ENCODE data around the gene JARID2. TPM values are rescaled to one million over a fixed set of nuclear protein-coding genes. Genes with fewer than 3 reads are reported as not detected.
"Not testable (repeated sequence)": the region's sequence is repeated elsewhere in the genome, so short reads cannot be mapped to it uniquely, and the experiment has no call there.

The JARID2 gene
- polyA plus RNA-seq, 1 of the 3 experiments (the other 2 are of a cell fraction) = 3.4 TPM

GRCh38 chr6:15538766-15539495 is 293.1 kb downstream of the JARID2 start (continued):
- TF ChIP-seq EZH2phosphoT487 (IDR thresholded peaks at IDR 0.05; ENCODE audit: borderline replicate concordance, low read depth) = no peak
- no peak for TF ChIP-seq TEAD4 (IDR thresholded peaks at IDR 0.05; ENCODE audit: borderline replicate concordance, insufficient read depth)
- no peak for TF ChIP-seq RAD21 (IDR thresholded peaks at IDR 0.05; ENCODE audit: low read length)
- no peak for TF ChIP-seq EP300 (IDR thresholded peaks at IDR 0.05; ENCODE audit: borderline replicate concordance in 1 of 2, low read depth in 1 of 2, low read length in 1 of 2)

GRCh38 chr6:15539722-15540270 is 293.9 kb downstream of the JARID2 start:
- no peaks in the 10 kb centered on the region; a peak in 1 of 4 replicates for H3K4me1 ChIP-seq (ENCODE audit: control insufficient read depth in 1 of 2, insufficient read depth in 2 of 2, low read depth in 1 of 2, low read length in 1 of 2)
- H3K9me3 ChIP-seq = no peaks in the 10 kb centered on the region
- no peaks in the 10 kb centered on the region for H3K9me2 ChIP-seq
- H4K20me1 ChIP-seq (ENCODE audit: insufficient read depth) = no peaks in the 10 kb centered on the region
- no peaks in the 10 kb centered on the region for H3F3A ChIP-seq (replicated peaks; ENCODE audit: insufficient read depth)
- no peak overlapping the region for H3K4me3 ChIP-seq (ENCODE audit: low read depth in 2 of 2, low read length in 1 of 2)
- no peak overlapping the region for H3K4me2 ChIP-seq
- no peak overlapping the region for H2AFZ ChIP-seq (ENCODE audit: low read depth)
- H3K36me3 ChIP-seq (replicated peaks in 1 of 2; ENCODE audit: control insufficient read depth in 1 of 2, insufficient read depth in 2 of 2, low read length in 1 of 2) = no peaks in the 10 kb centered on the region
- no peak overlapping the region for H3K9ac ChIP-seq
- no peak for DNase-seq
- no peak overlapping the region for H3K27ac ChIP-seq (ENCODE audit: low read depth in 2 of 2, low read length in 1 of 2)
- 92% methylated on average over 7 of the region's 7 CpGs for WGBS (ENCODE audit: low lambda C conversion rate)
- ChIA-PET CTCF (no interaction called here), POLR2A (no interaction called here)
- TF ChIP-seq GATA2 (CRISPR knock-in tag; IDR thresholded peaks at IDR 0.05) (no peak), MXI1 (IDR thresholded peaks at IDR 0.05; ENCODE audit: low read depth, low read length) (no peak), FOXM1 (IDR thresholded peaks at IDR 0.05; ENCODE audit: low read depth) (no peak), USF1 (IDR thresholded peaks at IDR 0.05; ENCODE audit: borderline replicate concordance, low read depth) (no peak), ELF1 (IDR thresholded peaks at IDR 0.05) (no peak), TCF12 (IDR thresholded peaks at IDR 0.05) (no peak), YY1 (IDR thresholded peaks at IDR 0.05; ENCODE audit: low read depth) (no peak), CHD2 (IDR thresholded peaks at IDR 0.05; ENCODE audit: low read length, partially characterized antibody) (no peak), NRF1 (IDR thresholded peaks at IDR 0.05; ENCODE audit: low read depth, low read length) (no peak), RCOR1 (IDR thresholded peaks at IDR 0.05; ENCODE audit: low read length) (no peak), SMC3 (IDR thresholded peaks at IDR 0.05; ENCODE audit: low read depth, low read length) (no peak), PBX3 (IDR thresholded peaks at IDR 0.05) (no peak), USF2 (IDR thresholded peaks at IDR 0.05; ENCODE audit: borderline replicate concordance, low read depth, low read length) (no peak), EZH2phosphoT487 (IDR thresholded peaks at IDR 0.05; ENCODE audit: borderline replicate concordance, low read depth) (no peak)
- H3K79me2 ChIP-seq (ENCODE audit: insufficient read depth) = no peaks in the 10 kb centered on the region
- no peaks in the 10 kb centered on the region for H3K27me3 ChIP-seq (ENCODE audit: insufficient read depth)

GRCh38 chr6:15543332-15543917 is 297.6 kb downstream of the JARID2 start:
- H3K4me2 ChIP-seq; H3K27me3 ChIP-seq (ENCODE audit: insufficient read depth); POLR2A ChIA-PET; DNase-seq; H3K27ac ChIP-seq (ENCODE audit: low read depth in 2 of 2, low read length in 1 of 2); H3K4me3 ChIP-seq (ENCODE audit: low read depth in 2 of 2, low read length in 1 of 2); H3K79me2 ChIP-seq (ENCODE audit: insufficient read depth); H3K36me3 ChIP-seq (replicated peaks in 1 of 2; ENCODE audit: control insufficient read depth in 1 of 2, insufficient read depth in 2 of 2, low read length in 1 of 2); H3F3A ChIP-seq (replicated peaks; ENCODE audit: insufficient read depth); H4K20me1 ChIP-seq (ENCODE audit: insufficient read depth); H3K9ac ChIP-seq; H3K9me2 ChIP-seq; H2AFZ ChIP-seq (ENCODE audit: low read depth); H3K9me3 ChIP-seq; H3K4me1 ChIP-seq (ENCODE audit: control insufficient read depth in 1 of 2, insufficient read depth in 2 of 2, low read depth in 1 of 2, low read length in 1 of 2): not testable (repeated sequence)
- WGBS (ENCODE audit: low lambda C conversion rate) = 96% methylated on average over 5 of the region's 5 CpGs
- CTCF ChIA-PET = interaction anchor here (1.2 to 1.9 kb wide), 2 partner anchors 16 to 20 kb away, joined by 3 to 6 read pairs; no protein-coding TSS in a partner anchor

All from SK-N-SH (cell line).